NCI-H2196 (cell line): Measurements from ENCODE around the gene SNHG17.
"Not testable (repeated sequence)": the region's sequence is repeated elsewhere in the genome, so short reads cannot be mapped to it uniquely, and the experiment has no call there.

Experiments
- DNase-seq: peaks from one replicate; lab custom pipeline; 2025; ENCODE audit not compliant: unreplicated experiment; lab: John Stamatoyannopoulos, UW

SNHG17 gene

GRCh38 chr20:38447931-38448675 is 13.0 kb upstream of the SNHG17 start:
- DNase-seq = no peak

- DNase-seq = no peak
Measured at GRCh38 chr20:38447251-38447661, 12.1 kb upstream of the SNHG17 start.

GRCh38 chr20:38446441-38447209 is 11.5 kb upstream of the SNHG17 start:
- DNase-seq = peak; percentile 92

GRCh38 chr20:38445901-38446425 is 10.8 kb upstream of the SNHG17 start:
- no peak for DNase-seq

GRCh38 chr20:38445381-38445796 is 10.3 kb upstream of the SNHG17 start:
- DNase-seq = no peak

- DNase-seq = no peak
Measured at GRCh38 chr20:38441916-38442315, 6.8 kb upstream of the SNHG17 start.

GRCh38 chr20:38441110-38441509 is 6.0 kb upstream of the SNHG17 start:
- not testable (repeated sequence) for DNase-seq

- no peak for DNase-seq
Measured at GRCh38 chr20:38437796-38438195, 2.7 kb upstream of the SNHG17 start.

- no peak for DNase-seq
Measured at GRCh38 chr20:38435555-38435939, 419 bp upstream of the SNHG17 start.

- no peak for DNase-seq
Measured at GRCh38 chr20:38434301-38434741, 807 bp downstream of the SNHG17 start.

- no peak for DNase-seq
Measured at GRCh38 chr20:38433304-38433972, 1.7 kb downstream of the SNHG17 start.

- not testable (repeated sequence) for DNase-seq
Measured at GRCh38 chr20:38432870-38433269, 2.3 kb downstream of the SNHG17 start.

- no peak for DNase-seq
Measured at GRCh38 chr20:38432292-38432691, 2.8 kb downstream of the SNHG17 start.

- DNase-seq = no peak
Measured at GRCh38 chr20:38430679-38431325, 4.3 kb downstream of the SNHG17 start.

GRCh38 chr20:38429301-38429700 is 5.8 kb downstream of the SNHG17 start:
- no peak for DNase-seq

- no peak for DNase-seq
Measured at GRCh38 chr20:38428800-38429199, 6.3 kb downstream of the SNHG17 start.

GRCh38 chr20:38427655-38428023 is 7.5 kb downstream of the SNHG17 start:
- no peak for DNase-seq

GRCh38 chr20:38426006-38426897 is 8.9 kb downstream of the SNHG17 start:
- DNase-seq = no peak

GRCh38 chr20:38424401-38424800 is 10.7 kb downstream of the SNHG17 start:
- no peak for DNase-seq

- DNase-seq = no peak
Measured at GRCh38 chr20:38423541-38423940, 11.6 kb downstream of the SNHG17 start.
